Measurements from ENCODE around the gene ST3GAL4. TPM values are rescaled to one million over a fixed set of nuclear protein-coding genes. Genes with fewer than 3 reads are reported as not detected.

The ST3GAL4 gene
- total and polyA plus RNA-seq, 2 experiments from 2014 or later: 27.3 to 53.3 TPM

DNA sequence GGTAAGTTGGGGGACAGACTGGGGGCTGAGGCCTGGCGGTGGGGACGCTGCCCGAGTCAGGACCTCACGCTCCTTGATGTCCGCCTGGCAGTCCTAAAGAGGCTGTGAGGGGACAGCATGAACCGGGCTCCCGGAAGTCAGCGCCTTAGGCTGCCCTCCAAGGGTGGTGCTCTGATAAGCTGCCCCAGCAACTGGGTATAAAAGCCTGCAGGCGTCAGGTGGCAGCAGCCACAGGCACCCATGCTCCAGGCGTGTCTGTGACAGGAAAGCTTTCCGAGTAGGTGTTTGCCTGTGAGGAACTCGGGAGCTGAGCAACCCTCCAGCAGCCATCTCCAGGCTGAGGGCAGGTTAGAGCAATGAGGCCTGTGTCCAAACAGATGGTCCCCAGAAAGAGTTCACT, 53.0 kb downstream of the ST3GAL4 start:
- no peaks in the 10 kb centered on the region for H3K27me3 ChIP-seq (replicated peaks; ENCODE audit: insufficient read depth)
- H3K4me2 ChIP-seq (ENCODE audit: unreplicated experiment): no peak overlapping the region
- H4K20me1 ChIP-seq (ENCODE audit: insufficient read depth): no peaks in the 10 kb centered on the region
- H2AFZ ChIP-seq: no peak overlapping the region
- H3F3A ChIP-seq (ENCODE audit: insufficient read depth): peaks cover 8% of the 10 kb centered on the region
- H3K36me3 ChIP-seq (ENCODE audit: low read depth): no peaks in the 10 kb centered on the region; the same call in 1 of the 2 replicates
- H3K9me3 ChIP-seq (ENCODE audit: low read depth): no peaks in the 10 kb centered on the region
- no peak overlapping the region for H3K9ac ChIP-seq
- no peak for TF ChIP-seq EZH2phosphoT487 (IDR thresholded peaks at IDR 0.05; ENCODE audit: insufficient read depth, low read depth)
- TF ChIP-seq EZH2 (IDR thresholded peaks at IDR 0.05; ENCODE audit: insufficient read depth, poor library complexity, severe bottlenecking): no peak
- no peak overlapping the region for H3K27ac ChIP-seq
- DNase-seq: no peak
- 0 out of 2 replicates have a peak, but pooled peaks cover 4% of the 10 kb centered on the region for H3K79me2 ChIP-seq (ENCODE audit: insufficient read depth)
- H3K4me1 ChIP-seq (ENCODE audit: insufficient read depth): peaks cover 19% of the 10 kb centered on the region
- H3K4me3 ChIP-seq: no peak overlapping the region
- WGBS, 2 experiments (ENCODE audit: low coverage in 1 of 2, low lambda C conversion rate in 2 of 2, missing lambda C conversion rate in 2 of 2): 71 to 74% methylated on average over 12 of the region's 12 CpGs
- in situ Hi-C loops (cut with MboI): no loop called here
- no peaks in the 10 kb centered on the region for H3K9me2 ChIP-seq (ENCODE audit: insufficient read depth)

DNA sequence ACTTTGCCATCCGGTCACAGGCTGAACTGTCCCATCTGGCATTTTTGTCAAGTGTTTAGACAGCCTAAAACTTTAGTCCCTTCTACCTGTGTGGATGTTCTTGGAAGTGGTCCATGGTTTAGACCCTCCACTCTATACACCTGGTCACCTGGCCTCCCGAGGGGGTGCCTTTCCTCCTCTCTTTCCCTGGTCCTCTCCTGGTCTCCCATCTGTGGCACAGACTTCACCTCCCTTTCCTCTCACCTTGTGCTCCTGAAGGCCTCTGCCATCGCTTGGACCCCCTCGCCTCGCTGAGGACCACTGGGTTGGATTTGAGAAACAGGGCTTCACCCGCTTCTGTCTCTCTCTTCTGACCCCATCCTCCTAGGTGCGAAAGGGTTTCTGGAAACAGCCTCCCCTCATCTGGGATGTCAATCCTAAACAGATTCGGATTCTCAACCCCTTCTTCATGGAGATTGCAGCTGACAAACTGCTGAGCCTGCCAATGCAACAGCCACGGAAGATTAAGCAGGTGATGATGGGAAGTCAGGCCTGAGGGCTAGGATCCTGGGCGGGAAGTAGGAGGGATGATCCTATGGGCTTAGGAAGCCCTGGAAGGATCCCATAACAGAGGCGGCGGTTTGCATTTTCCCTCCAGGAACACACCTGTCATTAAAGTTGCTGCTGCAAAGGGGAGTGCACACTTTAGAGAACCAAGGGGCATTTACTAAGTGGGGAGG, 53.6 kb downstream of the ST3GAL4 start:
- H3K27me3 ChIP-seq (replicated peaks; ENCODE audit: insufficient read depth): no peaks in the 10 kb centered on the region
- in situ Hi-C loops (cut with MboI): no loop called here

DNA sequence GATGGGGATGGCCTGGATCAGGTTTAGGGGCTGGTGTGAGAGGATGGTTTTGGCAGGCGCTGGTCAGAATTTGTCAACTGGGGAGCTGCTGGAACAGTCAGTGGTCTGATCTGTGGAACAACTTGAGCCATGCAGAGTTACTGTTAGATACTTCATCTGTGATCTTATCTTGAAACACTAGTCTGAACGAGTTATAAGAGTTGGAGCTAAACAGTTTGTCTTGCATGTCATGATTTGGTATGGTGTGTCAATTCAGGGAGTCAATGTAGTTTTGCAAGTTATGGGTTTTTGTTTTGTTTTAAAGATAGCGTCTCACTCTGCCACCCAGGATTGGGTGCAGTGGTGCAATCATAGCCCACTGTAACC, 54.1 kb downstream of the ST3GAL4 start:
- Histone ChIP-seq H3K9me3 (ENCODE audit: low read depth) (no peaks in the 10 kb centered on the region), H4K20me1 (ENCODE audit: insufficient read depth) (no peaks in the 10 kb centered on the region), H3K79me2 (ENCODE audit: insufficient read depth) (0 out of 2 replicates have a peak, but pooled peaks cover 4% of the 10 kb centered on the region), H3K4me1 (ENCODE audit: insufficient read depth) (peaks cover 10% of the 10 kb centered on the region), H3K9me2 (ENCODE audit: insufficient read depth) (no peaks in the 10 kb centered on the region), H3K27ac (no peak overlapping the region), H3K27me3 (replicated peaks; ENCODE audit: insufficient read depth) (no peaks in the 10 kb centered on the region), H3K36me3 (ENCODE audit: low read depth) (no peaks in the 10 kb centered on the region; the same call in 1 of the 2 replicates), H3K9ac (no peak overlapping the region), H3K4me2 (ENCODE audit: unreplicated experiment) (no peak overlapping the region), H3K4me3 (no peak overlapping the region), H2AFZ (no peak overlapping the region), H3F3A (ENCODE audit: insufficient read depth) (peaks cover 8% of the 10 kb centered on the region)
- in situ Hi-C loops (cut with MboI): no loop called here
- TF ChIP-seq EZH2phosphoT487 (IDR thresholded peaks at IDR 0.05; ENCODE audit: insufficient read depth, low read depth): no peak
- no peak for TF ChIP-seq EZH2 (IDR thresholded peaks at IDR 0.05; ENCODE audit: insufficient read depth, poor library complexity, severe bottlenecking)
- DNase-seq: no peak
- 42 to 61% methylated on average over 3 of the region's 3 CpGs for WGBS, 2 experiments (ENCODE audit: low coverage in 1 of 2, low lambda C conversion rate in 2 of 2, missing lambda C conversion rate in 2 of 2)

More for the DNA sequence above, 53.6 kb downstream of the ST3GAL4 start:
- Histone ChIP-seq H3K27ac (no peak overlapping the region), H3K79me2 (ENCODE audit: insufficient read depth) (0 out of 2 replicates have a peak, but pooled peaks cover 4% of the 10 kb centered on the region), H2AFZ (no peak overlapping the region), H3F3A (ENCODE audit: insufficient read depth) (peaks cover 8% of the 10 kb centered on the region), H3K9ac (no peak overlapping the region), H4K20me1 (ENCODE audit: insufficient read depth) (no peaks in the 10 kb centered on the region), H3K36me3 (ENCODE audit: low read depth) (no peaks in the 10 kb centered on the region; the same call in 1 of the 2 replicates), H3K4me1 (ENCODE audit: insufficient read depth) (peaks cover 13% of the 10 kb centered on the region), H3K4me3 (no peak overlapping the region), H3K9me3 (ENCODE audit: low read depth) (no peaks in the 10 kb centered on the region), H3K9me2 (ENCODE audit: insufficient read depth) (no peaks in the 10 kb centered on the region), H3K4me2 (ENCODE audit: unreplicated experiment) (no peak overlapping the region)
- no peak for DNase-seq
- no peak for TF ChIP-seq EZH2phosphoT487 (IDR thresholded peaks at IDR 0.05; ENCODE audit: insufficient read depth, low read depth)
- no peak for TF ChIP-seq EZH2 (IDR thresholded peaks at IDR 0.05; ENCODE audit: insufficient read depth, poor library complexity, severe bottlenecking)
- 87 to 89% methylated on average over 12 of the region's 12 CpGs for WGBS, 2 experiments (ENCODE audit: low coverage in 1 of 2, low lambda C conversion rate in 2 of 2, missing lambda C conversion rate in 2 of 2)

- in situ Hi-C loops (cut with MboI): no loop called here
- no peak for TF ChIP-seq EZH2phosphoT487 (IDR thresholded peaks at IDR 0.05; ENCODE audit: insufficient read depth, low read depth)
- no peak for TF ChIP-seq EZH2 (IDR thresholded peaks at IDR 0.05; ENCODE audit: insufficient read depth, poor library complexity, severe bottlenecking)
- Histone ChIP-seq H3K4me3 (no peak overlapping the region), H2AFZ (no peak overlapping the region), H3K4me2 (ENCODE audit: unreplicated experiment) (no peak overlapping the region), H3K27me3 (replicated peaks; ENCODE audit: insufficient read depth) (no peaks in the 10 kb centered on the region), H3K9me3 (ENCODE audit: low read depth) (no peaks in the 10 kb centered on the region), H3K36me3 (ENCODE audit: low read depth) (no peaks in the 10 kb centered on the region; the same call in 1 of the 2 replicates), H3K27ac (peak overlapping the region; percentile 17), H4K20me1 (ENCODE audit: insufficient read depth) (no peaks in the 10 kb centered on the region), H3K4me1 (ENCODE audit: insufficient read depth) (peaks cover 15% of the 10 kb centered on the region), H3K9me2 (ENCODE audit: insufficient read depth) (no peaks in the 10 kb centered on the region), H3K79me2 (ENCODE audit: insufficient read depth) (0 out of 2 replicates have a peak, but pooled peaks cover 4% of the 10 kb centered on the region), H3F3A (ENCODE audit: insufficient read depth) (peaks cover 8% of the 10 kb centered on the region), H3K9ac (no peak overlapping the region)
- WGBS, 2 experiments (ENCODE audit: low coverage in 1 of 2, low lambda C conversion rate in 2 of 2, missing lambda C conversion rate in 2 of 2): 43 to 44% methylated on average over 6 of the region's 6 CpGs
- DNase-seq: peak; percentile 55
Measured at GRCh38 chr11:126410649-126411048, 55.2 kb downstream of the ST3GAL4 start.

All from GM23248 (cell line).